BJ (cell line): ENCODE data around the gene INTS13. TPM values are rescaled to one million over a fixed set of nuclear protein-coding genes. Genes with fewer than 3 reads are reported as not detected.

Experiments
- CTCF ChIA-PET: fragments of 350-600 bp; formaldehyde crosslinking; extraction: SDS; loops from one replicate; lab custom pipeline; 2021; ENCODE audit warnings: antibody characterized with exemption, inconsistent platforms; lab: Yijun Ruan, JAX
- POLR2A ChIA-PET: fragments of 300-600 bp; sonication (Branson Sonifier 250); formaldehyde crosslinking; extraction: SDS; loops from one replicate; lab custom pipeline; 2021; ENCODE audit warnings: antibody characterized with exemption; lab: Charles Lee
- DNase-seq: peaks from one replicate; pipeline ENCODE4 v3.0.0-alpha.2; 2011; ENCODE audit warnings: low read depth
- H3K27me3 ChIP-seq: 2 replicates; pipeline ENCODE4 v1.6.0; 2011; ENCODE audit warnings: low read length; ENCODE audit not compliant: control insufficient read depth, insufficient read depth
- H3K36me3 ChIP-seq: 2 replicates; pipeline ENCODE4 v1.5.1; 2011; ENCODE audit warnings: low read length; ENCODE audit not compliant: control insufficient read depth, insufficient read depth
- H3K4me3 ChIP-seq: 2 replicates; pipeline ENCODE4 v1.5.1; 2011; ENCODE audit warnings: low read depth, mild to moderate bottlenecking, control low read depth, low read length
- polyA plus RNA-seq: library from polyadenylated mRNA; depleted of rRNA; stranded (reverse); fragments of >200 nt; gene quantifications from 2 replicates; pipeline ENCODE4 v1.2.3, GENCODE V29; 2011; rRNA removed
- TF ChIP-seq, protein P1 (sequence below): IDR thresholded peaks from 2 replicates; pipeline ENCODE4 v1.5.1; 2011; ENCODE audit warnings: low read depth, mild to moderate bottlenecking, control low read depth, inconsistent platforms, low read length, moderate library complexity; ENCODE audit not compliant: insufficient read depth

The INTS13 gene
- polyA plus RNA-seq, 1 experiment, result 11.4 TPM

DNA sequence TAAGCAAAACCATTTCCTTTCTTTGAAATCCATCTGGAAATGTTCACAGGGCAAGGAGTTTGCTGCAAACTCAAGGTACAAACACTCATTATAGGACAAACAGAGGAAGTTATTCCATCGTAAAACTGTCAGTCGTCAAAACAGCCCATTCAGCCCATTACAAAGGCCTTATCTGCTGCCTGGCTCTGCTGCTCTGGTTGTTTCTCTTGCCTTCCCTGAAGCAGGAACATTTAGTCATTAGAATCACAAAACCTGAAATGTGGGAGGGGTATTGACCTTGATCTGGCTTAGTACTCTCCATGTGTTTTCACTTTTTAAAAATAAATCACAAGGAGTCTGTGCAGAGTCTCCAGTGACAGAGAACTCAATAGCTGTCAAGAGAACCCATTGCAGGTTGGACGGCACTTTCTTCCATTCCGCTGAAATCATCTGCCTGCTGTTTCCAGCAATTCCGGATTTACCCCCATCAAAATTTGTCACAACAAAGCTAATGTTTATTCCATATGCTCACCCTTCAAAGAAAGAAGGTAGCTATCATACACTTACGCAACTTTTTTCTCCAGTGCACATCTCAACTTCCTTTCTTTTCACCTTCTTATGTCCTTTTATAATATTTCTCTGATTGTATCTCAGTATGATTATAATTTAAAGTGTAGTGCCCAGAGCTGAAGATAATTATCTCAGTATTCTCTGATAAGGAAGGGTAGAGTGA, 80.2 kb downstream of the INTS13 start:
- ChIA-PET CTCF (interaction anchor here (0.7 to 2.4 kb wide), 7 partner anchors 9 to 448 kb away, joined by 3 to 8 read pairs (median 4); partner anchors contain the start of gene TM7SF3), POLR2A (no interaction called here)
- Histone ChIP-seq H3K27me3 (peaks cover 6% of the 10 kb centered on the region), H3K4me3 (no peak overlapping the region), H3K36me3 (no peaks in the 10 kb centered on the region)
- TF ChIP-seq, protein P1, sequence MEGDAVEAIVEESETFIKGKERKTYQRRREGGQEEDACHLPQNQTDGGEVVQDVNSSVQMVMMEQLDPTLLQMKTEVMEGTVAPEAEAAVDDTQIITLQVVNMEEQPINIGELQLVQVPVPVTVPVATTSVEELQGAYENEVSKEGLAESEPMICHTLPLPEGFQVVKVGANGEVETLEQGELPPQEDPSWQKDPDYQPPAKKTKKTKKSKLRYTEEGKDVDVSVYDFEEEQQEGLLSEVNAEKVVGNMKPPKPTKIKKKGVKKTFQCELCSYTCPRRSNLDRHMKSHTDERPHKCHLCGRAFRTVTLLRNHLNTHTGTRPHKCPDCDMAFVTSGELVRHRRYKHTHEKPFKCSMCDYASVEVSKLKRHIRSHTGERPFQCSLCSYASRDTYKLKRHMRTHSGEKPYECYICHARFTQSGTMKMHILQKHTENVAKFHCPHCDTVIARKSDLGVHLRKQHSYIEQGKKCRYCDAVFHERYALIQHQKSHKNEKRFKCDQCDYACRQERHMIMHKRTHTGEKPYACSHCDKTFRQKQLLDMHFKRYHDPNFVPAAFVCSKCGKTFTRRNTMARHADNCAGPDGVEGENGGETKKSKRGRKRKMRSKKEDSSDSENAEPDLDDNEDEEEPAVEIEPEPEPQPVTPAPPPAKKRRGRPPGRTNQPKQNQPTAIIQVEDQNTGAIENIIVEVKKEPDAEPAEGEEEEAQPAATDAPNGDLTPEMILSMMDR, result no peak
- DNase-seq, result no peak

DNA sequence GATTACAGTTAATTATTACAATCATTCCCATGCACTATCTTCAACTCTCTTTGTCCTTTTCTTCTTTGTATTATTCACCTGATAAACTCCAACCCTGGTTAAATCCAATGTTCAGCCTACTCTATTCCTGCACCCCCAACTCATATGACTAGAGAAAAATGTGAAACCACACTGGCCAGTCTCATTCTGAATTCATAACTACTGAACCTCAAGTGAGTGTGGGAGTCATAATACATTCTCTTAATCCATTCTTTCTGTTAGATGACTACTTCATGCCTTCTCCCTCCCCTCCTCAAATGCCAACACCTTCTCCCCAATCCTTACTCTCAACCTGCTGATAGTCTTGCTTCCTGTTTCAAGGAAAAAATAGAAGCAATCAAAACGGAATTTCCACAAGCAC, 82.4 kb downstream of the INTS13 start:
- DNase-seq, result no peak
- TF ChIP-seq, protein P1, result no peak
- peaks cover 6% of the 10 kb centered on the region for H3K27me3 ChIP-seq
- H3K4me3 ChIP-seq, result no peak overlapping the region
- no peaks in the 10 kb centered on the region for H3K36me3 ChIP-seq
- ChIA-PET CTCF (interaction anchor here (0.6 to 2.0 kb wide), 8 partner anchors 8 to 161 kb away, joined by 3 to 11 read pairs (median 6); partner anchors contain the start of gene TM7SF3), POLR2A (no interaction called here)

Other genes with a start within 250 kb of the INTS13 start
- 3.5 and 6.1 TPM in 2 replicates for gene ITPR2, start 104.8 kb downstream of the INTS13 start, polyA plus RNA-seq
- 16.1 and 36.3 TPM in 2 replicates for gene FGFR1OP2, start 489 bp upstream of the INTS13 start, polyA plus RNA-seq
- gene TM7SF3, start 76.4 kb upstream of the INTS13 start, polyA plus RNA-seq, result 75.2 and 111 TPM in 2 replicates
- 34.6 and 61.5 TPM in 2 replicates for gene MED21, start 84.6 kb upstream of the INTS13 start, polyA plus RNA-seq
- not detected in 2 replicates for gene C12orf71, start 144.6 kb upstream of the INTS13 start, polyA plus RNA-seq